AG20443 (cell line): ENCODE measurements around the gene CLGN.
"Not testable (repeated sequence)": the region's sequence is repeated elsewhere in the genome, so short reads cannot be mapped to it uniquely, and the experiment has no call there.

ENCODE experiments used
- DNase-seq: peaks from one replicate; pipeline ENCODE4 v3.0.0; 2012; ENCODE audit warnings: low spot score, mixed read lengths

The CLGN gene, protein sequence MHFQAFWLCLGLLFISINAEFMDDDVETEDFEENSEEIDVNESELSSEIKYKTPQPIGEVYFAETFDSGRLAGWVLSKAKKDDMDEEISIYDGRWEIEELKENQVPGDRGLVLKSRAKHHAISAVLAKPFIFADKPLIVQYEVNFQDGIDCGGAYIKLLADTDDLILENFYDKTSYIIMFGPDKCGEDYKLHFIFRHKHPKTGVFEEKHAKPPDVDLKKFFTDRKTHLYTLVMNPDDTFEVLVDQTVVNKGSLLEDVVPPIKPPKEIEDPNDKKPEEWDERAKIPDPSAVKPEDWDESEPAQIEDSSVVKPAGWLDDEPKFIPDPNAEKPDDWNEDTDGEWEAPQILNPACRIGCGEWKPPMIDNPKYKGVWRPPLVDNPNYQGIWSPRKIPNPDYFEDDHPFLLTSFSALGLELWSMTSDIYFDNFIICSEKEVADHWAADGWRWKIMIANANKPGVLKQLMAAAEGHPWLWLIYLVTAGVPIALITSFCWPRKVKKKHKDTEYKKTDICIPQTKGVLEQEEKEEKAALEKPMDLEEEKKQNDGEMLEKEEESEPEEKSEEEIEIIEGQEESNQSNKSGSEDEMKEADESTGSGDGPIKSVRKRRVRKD

DNA sequence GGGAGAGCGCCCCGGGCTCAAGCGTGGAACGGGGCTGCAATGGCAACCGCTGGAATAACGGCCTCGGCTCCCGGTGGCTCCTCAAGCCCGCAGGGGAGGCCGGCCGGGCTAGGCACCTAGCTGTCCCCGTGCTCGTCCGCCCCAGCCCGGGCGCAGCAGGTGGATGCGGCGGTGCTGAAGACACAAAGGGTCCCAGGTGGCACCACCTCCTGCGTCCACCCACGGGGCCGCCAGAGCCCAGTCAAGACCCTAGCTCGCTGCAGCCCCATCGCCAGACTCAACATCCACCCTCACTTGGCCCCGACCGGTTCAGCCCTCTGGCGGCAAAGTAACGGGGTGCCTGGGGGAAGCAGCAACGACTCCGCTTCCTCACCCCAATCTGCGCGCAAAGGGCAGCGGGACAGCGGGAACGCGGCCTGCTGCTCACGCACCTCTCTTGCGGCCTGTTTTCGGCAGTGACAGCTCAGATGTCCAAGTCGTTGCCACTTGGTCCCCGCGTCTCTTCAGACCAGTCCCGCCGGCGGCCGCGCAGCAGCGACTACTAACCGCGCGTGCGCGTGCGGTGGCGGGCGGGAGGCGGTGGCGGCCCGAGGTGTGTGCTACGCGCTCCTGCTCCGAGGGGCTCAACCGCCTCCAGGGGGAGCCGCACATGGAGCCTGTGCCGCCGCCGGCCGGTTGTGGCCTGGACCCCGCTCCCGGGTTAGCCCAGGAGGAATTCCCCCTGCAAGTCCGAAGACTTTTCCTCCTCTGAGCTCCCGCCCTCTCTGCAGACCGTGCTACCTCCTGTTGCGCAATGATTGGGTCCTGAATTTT, at the start of gene CLGN:
TSS of gene CLGN (minus strand) at position 543 of the 813 bp plus-strand sequence. CDS start 14,570 bp downstream, outside the sequence.
- peak; percentile 85 for DNase-seq

DNA sequence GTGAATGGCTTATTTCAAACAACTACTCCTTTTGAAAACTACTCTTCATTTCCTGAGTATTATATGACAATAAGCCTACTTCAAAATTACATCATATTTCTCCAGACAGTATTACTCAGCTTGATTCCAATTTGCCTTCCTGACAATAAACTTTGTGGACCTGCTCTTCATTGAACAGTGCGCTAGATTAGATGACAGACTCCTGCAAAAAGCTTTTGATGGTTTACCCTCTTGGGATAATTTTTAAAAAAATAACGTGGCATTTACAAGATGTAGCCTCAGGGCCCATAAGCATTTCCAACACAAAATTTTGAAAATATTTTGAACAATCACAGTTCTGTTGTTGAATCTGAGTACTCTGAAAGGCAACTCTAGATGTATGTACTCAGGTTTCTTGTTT, 44.7 kb upstream of the CLGN start:
- DNase-seq: no peak

DNA sequence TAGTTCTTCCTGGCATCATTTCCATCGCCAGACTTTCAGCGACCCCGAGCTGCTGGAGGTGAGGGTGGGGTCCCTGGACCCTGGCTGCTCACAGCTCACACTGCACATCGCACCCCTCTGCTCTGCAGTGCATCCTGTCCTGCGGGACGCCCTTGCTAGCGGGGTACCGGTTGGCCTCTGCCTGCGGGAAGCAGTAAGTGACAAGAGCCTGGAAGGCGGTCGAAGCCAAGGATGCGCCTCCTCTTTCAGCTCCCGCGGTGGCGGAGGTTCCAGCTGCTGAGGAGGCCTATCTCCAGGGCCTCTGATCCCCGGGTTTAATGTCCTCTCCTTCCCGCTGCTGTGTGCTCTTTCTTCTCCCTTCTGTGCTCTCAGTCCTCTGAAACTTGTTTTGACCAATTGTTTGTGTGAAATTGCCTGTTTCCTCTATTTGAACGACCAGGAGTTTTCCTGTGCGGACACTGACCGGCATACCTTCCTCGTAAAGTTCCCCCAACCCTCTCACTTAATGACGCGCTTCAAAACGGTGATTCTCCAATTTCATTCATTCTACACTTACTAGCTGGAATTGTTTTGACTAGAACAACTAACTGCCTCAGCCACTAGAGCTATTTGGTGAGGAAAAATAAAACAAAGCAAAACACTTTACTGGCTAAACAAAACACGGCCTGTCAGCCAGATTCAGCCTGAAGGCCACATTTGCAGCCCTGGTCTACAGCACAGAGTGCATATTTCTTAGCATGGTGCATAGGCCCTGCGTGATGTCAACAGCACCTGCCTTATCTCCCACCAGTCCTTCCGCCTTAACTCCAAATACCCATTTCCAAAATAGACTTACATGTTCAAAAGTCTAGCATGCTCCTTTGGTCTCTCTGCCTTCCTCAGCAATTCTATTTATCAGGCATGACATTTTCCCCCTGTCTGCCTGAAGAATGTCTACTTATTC, 42.6 kb upstream of the CLGN start:
- DNase-seq: peak; percentile 13

DNA sequence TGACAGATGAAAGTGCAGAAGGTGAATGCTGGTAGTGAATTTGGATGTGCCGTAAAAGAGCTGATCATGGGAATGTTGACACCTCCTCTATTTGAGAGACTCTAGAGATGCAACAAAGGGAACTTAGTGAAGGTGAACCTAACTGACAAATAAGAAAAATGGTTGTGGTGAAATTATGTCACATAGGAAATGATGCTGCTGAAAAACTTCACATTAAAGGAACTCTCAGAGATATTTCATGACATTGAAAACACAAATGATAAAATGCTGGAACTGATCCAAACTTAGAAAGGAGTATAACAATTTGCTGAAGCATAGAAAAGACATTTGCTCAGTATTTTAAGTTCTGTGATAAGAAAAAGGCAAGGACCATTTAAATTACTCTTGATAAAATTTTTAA, 38.7 kb upstream of the CLGN start:
- no peak for DNase-seq

DNA sequence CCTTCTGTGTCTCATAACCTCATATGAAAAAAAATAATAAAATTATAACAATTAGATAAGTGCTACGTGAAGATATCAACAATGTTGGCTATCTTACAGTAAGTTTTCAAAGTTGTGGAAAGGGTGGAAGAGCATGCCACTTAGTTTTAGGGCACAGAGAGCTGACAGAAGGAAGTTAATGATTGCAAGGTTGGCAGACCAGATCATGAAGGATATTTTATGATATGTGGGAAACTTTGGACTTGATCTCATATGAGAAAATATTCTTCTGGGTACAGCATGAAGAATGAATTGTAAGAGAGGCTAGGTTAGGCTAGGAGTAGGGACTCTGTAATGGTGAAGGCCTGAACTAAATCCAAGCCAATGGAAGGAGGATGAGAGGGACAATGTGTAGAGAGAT, 36.2 kb upstream of the CLGN start:
- no peak for DNase-seq

DNA sequence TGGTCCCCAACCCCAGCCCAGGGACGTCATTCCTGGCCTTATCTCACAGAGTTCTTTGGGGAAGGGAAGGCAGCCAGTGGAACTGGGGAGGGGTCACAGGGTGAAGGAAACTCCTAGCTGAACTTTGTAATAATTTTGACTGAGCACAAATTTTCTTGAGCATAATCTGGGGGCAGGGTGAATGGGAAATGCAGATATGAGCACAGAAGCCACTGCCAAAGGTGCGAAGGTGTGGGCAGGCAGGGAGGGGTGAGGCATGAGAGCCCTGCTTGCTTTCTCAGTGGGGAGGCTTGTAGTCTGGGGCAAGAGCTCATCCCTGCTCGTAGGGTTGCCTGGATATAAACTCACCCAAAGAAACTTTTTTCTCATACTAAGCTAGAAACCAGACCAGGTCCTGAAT, 35.7 kb upstream of the CLGN start:
- no peak for DNase-seq

DNA sequence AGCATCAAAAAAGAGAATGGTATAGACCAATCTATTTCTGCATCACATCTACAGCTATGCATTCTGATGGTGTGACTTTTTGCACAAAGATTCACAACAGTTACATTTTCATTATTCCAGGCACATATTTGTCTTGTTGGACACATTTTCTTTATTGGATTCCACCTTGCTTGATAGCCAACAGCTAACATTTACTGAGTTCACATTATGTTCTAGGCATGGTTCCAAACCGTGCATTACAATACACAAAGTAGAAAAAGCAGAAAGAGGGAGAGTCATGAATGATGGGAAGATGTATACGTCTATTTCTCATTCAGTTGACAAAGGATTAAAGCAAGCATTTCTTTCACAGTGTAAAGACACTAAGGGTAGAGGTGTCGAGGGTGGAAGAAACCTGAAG, 22.9 kb upstream of the CLGN start:
- DNase-seq: no peak

DNA sequence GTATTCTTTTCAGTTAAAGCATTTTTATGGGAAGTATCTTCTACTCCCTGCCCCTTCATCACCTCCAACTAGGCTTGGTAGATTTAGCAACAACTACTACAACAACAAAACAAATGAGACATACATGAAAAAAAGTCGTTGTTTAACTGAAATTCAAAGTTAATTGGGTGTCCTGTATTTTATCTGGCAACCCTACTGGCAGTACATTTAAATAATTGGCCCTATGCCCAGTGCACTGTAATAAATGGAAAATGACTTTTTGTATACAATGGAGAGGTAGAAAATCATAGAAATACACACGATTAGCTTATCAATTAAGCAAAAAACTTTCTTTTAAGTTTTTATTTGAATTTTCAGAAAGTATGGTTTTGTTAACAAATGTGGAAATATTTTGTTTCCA, 21.4 kb upstream of the CLGN start:
- DNase-seq: no peak

DNA sequence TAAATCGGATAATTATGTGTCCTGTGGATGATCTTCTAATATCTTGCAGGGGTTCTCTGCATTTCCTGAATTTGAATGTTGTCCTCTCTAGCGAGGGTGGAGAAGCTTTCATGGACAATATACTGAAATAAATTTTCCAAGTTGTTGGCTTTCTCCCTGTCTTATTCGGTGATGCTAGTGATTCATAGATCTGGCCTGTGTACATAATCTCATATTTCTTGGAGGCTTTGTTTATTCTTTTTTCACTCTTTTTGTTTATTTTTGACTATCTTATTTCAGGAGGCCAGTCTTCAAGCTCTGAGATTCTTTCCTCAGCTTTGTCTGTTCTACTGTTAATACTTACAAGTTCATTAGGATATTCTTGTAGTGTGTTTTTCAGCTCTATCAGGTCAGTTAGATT, 20.7 kb upstream of the CLGN start:
- DNase-seq: no peak

DNA sequence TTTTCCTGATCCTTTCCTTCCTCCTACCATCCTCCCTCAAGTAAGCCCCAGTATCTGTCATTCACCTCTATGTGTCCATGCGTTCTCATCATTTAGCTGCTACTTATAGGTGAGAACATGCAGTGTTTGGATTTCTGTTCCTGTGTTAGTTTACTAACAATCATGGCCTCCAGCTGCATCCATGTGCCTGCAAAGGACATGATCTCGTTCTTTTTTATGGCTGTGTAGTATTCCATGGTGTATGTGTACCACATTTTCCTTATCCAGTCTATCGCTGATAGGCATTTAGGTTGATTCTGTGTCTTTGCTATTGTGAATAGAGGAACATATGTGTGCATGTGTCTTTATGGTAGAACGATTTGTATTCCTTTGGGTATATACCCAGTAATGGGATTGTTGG, 16.9 kb upstream of the CLGN start:
- not testable (repeated sequence) for DNase-seq

DNA sequence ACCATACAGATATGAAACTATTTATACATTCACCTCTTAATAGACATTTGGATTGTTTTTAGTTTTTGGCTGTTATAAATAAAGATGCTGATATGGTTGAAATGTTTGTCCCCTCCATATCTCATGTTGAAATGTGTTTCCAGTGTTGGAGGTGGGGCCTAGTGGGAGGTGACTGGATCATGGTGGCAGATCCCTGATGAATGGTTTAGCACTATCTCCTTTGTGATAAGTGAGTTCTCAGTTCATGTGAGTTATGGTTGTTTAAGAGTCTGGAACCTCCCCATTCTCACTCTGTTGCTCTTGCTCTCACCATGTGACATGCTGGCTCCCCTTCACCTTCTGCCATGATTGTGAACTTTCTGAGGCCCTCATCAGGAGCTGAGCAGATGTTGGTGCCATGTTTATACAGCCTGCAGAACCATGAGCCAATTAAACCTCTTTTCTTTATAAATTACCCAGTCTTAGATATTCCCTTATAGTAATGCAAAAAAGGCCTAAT, 12.2 kb upstream of the CLGN start:
- DNase-seq: no peak

DNA sequence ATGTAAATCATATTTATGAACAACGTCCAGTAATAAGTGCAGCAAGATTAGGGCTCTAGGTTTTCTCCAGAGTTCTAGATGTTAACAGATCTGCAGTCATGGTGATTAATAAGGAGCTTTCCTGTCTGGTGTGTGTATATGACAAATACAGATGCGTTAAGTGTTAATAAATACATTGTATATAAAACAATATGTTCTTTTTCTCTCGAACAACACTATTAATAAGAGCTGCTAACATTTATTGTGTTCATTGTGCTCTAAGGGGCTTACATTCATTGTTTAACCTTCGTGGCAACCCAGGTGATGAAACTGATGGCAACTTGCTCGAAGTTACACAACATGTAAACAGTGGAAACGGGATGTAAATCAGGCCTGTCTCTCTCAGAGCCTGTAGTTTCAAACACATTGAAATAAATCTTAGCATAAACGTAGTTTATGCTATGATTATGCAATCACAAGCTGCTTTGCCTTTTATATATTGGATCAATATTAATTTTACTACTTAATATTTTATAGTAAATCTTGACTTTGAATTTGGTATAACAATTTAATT, 547 bp upstream of the CLGN start:
- no peak for DNase-seq

DNA sequence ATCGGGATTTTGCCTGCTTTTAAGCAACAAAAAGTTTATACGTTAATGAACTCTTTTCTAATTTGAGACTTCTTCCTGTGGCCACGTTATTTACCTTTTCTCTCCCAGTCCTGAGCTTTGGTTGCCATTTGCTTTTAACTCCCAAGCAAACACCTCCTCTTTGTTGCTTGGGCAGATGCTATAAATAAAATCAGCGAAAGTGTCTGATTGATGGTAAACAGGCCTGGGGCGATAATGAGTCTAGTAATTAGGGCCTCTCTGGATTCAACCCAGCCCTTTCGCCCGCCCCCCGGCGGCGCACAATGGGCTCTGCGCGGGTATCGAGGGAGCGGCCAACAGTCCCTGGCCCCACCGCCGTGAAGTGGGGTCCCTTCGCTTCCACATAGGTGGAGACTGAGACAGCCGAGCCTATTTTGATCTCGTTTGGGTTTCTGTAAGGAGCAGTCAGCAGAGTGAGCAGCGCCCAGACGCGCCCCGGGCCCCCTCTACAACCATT, 790 bp downstream of the CLGN start:
- DNase-seq: no peak

DNA sequence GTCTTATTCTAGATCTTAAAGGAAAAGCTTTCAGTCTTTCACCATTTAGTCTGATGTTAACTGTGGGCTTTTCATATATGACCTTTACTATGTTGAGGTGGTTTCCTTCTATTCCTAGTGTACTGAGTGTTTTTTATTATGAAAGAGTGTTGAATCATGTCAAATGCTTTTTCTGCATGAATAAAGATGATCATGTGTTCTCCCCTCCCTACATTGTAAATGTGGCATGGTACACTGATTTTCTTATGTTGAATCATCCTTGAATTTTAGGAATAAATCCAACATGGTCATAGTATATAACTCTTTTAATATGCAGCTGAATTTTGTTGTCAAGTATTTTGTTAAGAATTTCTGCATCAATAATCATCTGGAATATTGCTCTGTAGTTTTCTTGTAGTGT, 4.3 kb downstream of the CLGN start:
- no peak for DNase-seq

DNA sequence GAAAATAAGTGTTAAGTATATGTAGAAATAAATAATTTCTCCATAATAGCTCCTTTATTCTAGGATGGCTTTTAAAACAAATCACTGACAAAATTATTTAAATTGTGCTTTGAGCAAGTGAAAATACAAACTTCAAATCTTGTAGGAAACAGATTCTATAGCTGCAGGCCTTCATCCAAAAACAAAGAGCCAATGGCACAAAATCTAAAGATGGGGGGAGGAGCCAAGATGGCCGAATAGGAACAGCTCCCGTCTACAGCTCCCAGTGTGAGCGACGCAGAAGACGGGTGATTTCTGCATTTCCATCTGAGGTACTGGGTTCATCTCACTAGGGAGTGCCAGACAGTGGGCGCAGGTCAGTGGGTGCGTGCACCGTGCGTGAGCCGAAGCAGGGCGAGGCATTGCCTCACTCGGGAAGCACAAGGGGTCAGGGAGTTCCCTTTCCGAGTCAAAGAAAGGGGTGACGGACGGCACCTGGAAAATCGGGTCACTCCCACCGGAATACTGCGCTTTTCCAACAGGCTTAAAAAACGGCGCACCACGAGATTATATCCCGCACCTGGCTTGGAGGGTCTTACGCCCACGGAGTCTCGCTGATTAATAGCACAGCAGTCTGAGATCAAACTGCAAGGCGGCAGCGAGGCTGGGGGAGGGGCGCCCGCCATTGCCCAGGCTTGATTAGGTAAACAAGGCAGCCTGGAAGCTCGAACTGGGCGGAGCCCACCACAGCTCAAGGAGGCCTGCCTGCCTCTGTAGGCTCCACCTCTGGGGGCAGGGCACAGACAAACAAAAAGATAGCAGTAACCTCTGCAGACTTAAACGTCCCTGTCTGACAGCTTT, 14.1 kb downstream of the CLGN start:
- DNase-seq: not testable (repeated sequence)

DNA sequence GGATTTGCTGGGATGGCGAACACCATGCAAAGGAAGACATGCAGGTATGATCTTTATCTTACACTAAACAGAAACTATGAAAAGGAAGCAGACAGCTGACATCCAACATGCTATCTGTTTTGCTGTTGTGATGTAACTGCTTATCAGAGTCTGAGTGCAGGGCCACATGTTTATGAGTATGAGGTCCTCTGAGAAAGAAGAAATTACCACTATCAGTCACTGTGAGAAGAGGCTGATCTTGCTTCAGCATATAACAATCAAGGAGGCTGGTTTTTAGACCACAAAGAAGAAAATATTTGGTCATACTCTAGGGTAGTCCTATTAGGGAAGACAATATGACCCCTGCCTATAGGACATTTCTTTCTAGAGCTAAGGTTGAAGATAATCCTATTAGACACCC, 18.5 kb downstream of the CLGN start:
- DNase-seq: no peak

DNA sequence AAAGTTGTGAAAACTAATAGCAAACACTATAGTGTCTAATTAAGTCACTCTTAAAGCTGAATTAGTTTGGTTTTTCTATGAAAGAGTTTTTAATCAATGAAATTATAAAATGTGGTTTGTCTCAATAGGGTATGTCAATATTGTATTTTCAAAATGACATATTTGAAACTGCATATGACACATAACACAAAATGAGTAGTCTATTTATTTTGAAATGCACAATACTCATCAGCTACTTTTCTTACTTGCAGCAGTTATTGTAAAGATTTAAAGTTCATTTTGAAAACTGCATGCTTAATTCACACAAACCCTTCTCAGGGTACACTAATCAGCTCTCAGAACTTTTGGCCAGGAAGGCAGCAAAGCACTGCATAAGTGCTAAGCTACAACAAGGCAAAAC, 21.2 kb downstream of the CLGN start:
- DNase-seq: no peak

DNA sequence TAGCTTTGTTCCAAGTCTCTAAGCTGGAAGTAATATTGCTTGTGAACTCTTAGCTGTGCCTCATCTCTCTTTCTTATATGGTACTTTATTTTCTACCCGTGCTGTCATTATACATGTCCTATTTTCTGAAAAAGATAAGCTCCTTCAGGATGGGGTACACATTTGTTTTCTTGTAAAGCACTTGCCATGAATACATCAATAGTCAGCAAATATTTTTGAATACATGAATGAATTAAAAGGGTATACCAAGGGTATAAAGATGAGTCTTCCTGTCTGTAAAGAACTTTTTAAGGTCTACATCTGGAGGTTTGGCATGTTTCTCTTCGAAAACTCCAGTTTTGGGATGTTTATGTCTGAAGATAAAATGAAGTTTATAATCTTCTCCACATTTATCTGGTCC, 27.3 kb downstream of the CLGN start:
- DNase-seq: no peak

DNA sequence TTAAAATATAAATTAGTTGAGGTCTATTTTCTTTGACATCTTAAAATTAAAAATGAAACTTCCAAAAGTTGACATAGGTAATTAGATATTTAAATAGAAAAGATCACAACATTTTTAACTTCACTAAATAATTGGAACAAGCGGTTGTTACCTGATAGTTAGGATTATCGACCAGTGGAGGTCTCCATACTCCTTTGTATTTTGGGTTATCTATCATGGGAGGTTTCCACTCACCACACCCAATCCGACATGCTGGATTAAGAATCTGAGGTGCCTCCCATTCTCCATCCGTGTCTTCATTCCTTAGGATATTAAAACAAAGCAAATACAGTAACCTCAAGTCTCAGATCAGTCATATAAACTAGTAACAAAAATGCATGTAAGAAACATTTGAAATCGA, 31.8 kb downstream of the CLGN start:
- DNase-seq: no peak

DNA sequence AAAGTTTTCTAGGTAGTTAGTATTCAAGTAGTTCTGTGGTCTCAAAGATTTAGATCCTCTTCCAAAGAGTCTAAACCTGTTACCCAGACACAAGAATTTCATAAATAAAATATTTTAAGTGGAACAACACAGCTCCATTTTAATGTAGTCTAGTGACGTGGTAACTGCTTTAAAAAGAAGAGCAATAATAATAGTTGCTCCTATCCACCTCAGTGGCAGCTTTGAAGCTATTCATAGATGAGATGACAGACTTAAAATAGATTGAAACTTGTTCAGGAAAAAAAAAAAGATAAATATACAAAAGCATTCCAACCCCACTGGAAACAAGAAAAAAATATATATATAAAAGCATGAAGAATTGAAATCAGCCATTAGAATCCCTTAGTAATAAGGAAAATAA, 39.4 kb downstream of the CLGN start:
- no peak for DNase-seq
